KMS-11 (cell line): ENCODE data around the gene MRRF.

Experiments
- H2AFZ ChIP-seq: fragments of 200-600 bp; sonication (generic); 2 replicates; pipeline ENCODE4 v1.6.1; 2016; ENCODE audit warnings: antibody characterized with exemption, mixed run types, low read depth
- H3K27ac ChIP-seq: fragments of 200-600 bp; sonication (generic); 2 replicates; pipeline ENCODE4 v1.6.1; 2016; ENCODE audit warnings: mild to moderate bottlenecking, mixed run types
- H3K27me3 ChIP-seq: fragments of 200-600 bp; sonication (generic); 2 replicates; pipeline ENCODE4 v1.6.1; 2017; ENCODE audit warnings: mild to moderate bottlenecking, low read depth, mixed run types, moderate library complexity; ENCODE audit not compliant: insufficient read depth
- H3K36me3 ChIP-seq: fragments of 200-600 bp; sonication (generic); 2 replicates; pipeline ENCODE4 v1.6.1; 2017; ENCODE audit warnings: mild to moderate bottlenecking, mixed run types; ENCODE audit not compliant: insufficient read depth
- H3K4me1 ChIP-seq: fragments of 200-600 bp; sonication (generic); 2 replicates; pipeline ENCODE4 v1.6.1; 2016; ENCODE audit warnings: mild to moderate bottlenecking, low read depth, mixed run types; ENCODE audit not compliant: poor library complexity, severe bottlenecking
- H3K4me2 ChIP-seq: fragments of 200-600 bp; sonication (generic); 2 replicates; pipeline ENCODE4 v1.7.0; 2016; ENCODE audit warnings: mild to moderate bottlenecking, mixed run types
- H3K4me3 ChIP-seq: fragments of 200-600 bp; sonication (generic); IDR thresholded peaks from 2 replicates; pipeline ENCODE4 v1.6.1; 2017; ENCODE audit warnings: low read depth, low read length, mixed read lengths; ENCODE audit not compliant: insufficient read depth
- H3K79me2 ChIP-seq: fragments of 200-600 bp; sonication (generic); 2 replicates; pipeline ENCODE4 v1.6.1; 2016; ENCODE audit warnings: low read depth, mixed run types; ENCODE audit not compliant: insufficient read depth
- H3K9ac ChIP-seq: fragments of 200-600 bp; sonication (generic); 2 replicates; pipeline ENCODE4 v1.6.1; 2016; ENCODE audit warnings: mild to moderate bottlenecking, mixed run types
- H4K20me1 ChIP-seq: fragments of 200-600 bp; sonication (generic); 2 replicates; pipeline ENCODE4 v1.6.1; 2016; ENCODE audit warnings: mild to moderate bottlenecking, mixed run types; ENCODE audit not compliant: insufficient read depth
- CTCF ChIP-seq: fragments of 200-600 bp; sonication (generic); conservative IDR thresholded peaks from 2 replicates; pipeline ENCODE4 v1.6.1; 2017; ENCODE audit warnings: low read depth, mild to moderate bottlenecking, antibody characterized with exemption, low read length, moderate library complexity, mixed read lengths

MRRF gene

DNA sequence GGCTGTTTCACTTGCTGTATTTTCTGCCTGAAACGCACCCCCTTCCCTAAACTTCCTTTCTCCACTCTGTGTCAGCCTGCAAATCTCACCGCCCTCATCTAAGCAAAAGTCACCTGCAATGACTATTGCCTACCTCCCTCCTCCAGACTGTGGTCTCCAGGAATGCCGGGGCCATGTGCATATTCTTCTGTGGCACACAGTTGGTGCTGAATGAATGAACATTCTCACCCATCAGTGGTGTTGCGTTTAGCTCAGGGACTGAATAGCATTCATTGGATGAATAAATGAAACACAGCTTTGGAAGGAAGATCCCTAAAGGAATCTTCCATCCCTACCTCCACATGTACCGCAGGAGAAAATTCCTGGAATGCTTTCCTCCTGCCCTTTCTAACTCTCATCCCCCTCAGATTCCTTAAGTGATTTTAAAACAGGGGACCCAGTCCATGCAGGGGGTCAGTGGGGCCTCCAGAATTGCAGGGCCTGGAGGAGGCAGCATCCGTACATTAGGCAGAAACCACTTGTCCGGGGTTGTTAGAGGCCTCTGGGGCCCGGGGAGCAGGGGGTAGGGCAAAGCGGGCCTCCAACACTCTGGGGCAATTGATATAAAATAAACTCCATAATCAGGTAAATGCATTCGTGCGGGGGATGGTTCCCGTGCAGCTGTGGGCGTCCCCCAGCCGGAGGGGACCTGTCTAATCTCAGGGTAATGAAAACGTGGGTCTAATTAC is 77.8 kb downstream of the MRRF start:
- no peaks in the 10 kb centered on the region for H3K27me3 ChIP-seq
- H3K4me3 ChIP-seq, result no peak overlapping the region
- no peaks in the 10 kb centered on the region for H3K4me1 ChIP-seq
- TF ChIP-seq CTCF, result no peak
- no peaks in the 10 kb centered on the region for H3K36me3 ChIP-seq
- no peak overlapping the region for H3K27ac ChIP-seq
- H3K79me2 ChIP-seq, result no peaks in the 10 kb centered on the region
- H4K20me1 ChIP-seq, result no peaks in the 10 kb centered on the region
- no peak overlapping the region for H3K9ac ChIP-seq
- no peak overlapping the region for H2AFZ ChIP-seq
- no peak overlapping the region for H3K4me2 ChIP-seq

DNA sequence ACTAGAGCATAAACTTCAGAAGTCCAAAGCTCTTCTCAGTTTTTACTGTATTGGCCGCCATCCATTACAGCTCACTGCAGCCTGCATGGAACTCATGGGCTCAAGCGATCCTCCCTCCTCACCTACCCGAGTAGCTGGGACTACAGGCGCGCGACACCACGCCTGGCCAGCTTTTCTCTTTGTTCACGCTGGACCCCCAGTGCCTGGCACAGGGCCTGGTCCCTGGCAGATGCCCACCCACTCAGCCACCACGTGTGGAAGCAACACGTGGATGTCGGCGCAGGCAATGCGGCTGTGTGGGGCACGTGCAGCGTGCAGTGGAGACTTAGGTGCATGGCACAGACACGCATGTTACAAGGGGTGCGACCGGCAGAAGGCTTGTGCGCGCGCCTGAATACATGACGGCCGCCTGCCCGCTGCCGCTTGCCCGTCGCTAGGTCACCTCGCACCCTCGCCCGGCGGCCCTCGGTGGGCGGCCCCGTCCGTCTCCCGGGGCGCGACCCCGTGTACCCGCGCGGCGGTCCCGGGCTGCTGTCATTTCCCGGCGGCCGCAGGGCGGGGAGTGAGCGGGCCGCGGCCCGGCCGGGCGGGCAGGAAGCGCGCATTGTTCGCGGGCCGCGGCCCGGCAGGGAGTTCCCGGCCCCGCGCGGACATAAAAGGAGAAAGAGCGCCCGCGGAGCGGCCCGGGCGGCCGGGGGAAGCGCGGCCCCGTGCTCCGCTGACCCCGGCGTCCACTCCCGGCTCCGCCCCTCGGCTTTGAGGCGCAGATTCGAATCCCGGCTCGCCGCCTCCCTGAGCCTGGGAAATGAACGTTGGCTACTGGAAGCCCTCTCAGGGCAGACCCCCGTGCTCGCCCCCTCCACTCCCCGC is 82.0 kb downstream of the MRRF start:
- Histone ChIP-seq H3K4me2 (no peak overlapping the region), H3K27me3 (no peaks in the 10 kb centered on the region; the same call in 1 of the 2 replicates), H4K20me1 (no peaks in the 10 kb centered on the region), H2AFZ (peak overlapping the region; percentile 44; the same call in 1 of the 2 replicates), H3K36me3 (no peaks in the 10 kb centered on the region), H3K27ac (no peak overlapping the region), H3K4me1 (no peaks in the 10 kb centered on the region), H3K4me3 (no peak overlapping the region), H3K9ac (no peak overlapping the region), H3K79me2 (no peaks in the 10 kb centered on the region)
- no peak for TF ChIP-seq CTCF

GRCh38 chr9:122347348-122348287 is 82.9 kb downstream of the MRRF start:
- Histone ChIP-seq H3K79me2 (no peaks in the 10 kb centered on the region), H3K4me2 (no peak overlapping the region), H3K27ac (no peak overlapping the region), H2AFZ (peak overlapping the region; percentile 44; the same call in 1 of the 2 replicates), H3K36me3 (no peaks in the 10 kb centered on the region), H4K20me1 (no peaks in the 10 kb centered on the region), H3K9ac (no peak overlapping the region), H3K27me3 (no peaks in the 10 kb centered on the region; the same call in 1 of the 2 replicates), H3K4me1 (no peaks in the 10 kb centered on the region), H3K4me3 (no peak overlapping the region)
- TF ChIP-seq CTCF, result no peak

- no peak for TF ChIP-seq CTCF
- Histone ChIP-seq H3K27me3 (no peaks in the 10 kb centered on the region; the same call in 1 of the 2 replicates), H3K27ac (no peak overlapping the region), H3K4me3 (no peak overlapping the region), H3K9ac (no peak overlapping the region), H3K36me3 (no peaks in the 10 kb centered on the region), H3K4me2 (no peak overlapping the region), H3K4me1 (no peaks in the 10 kb centered on the region), H4K20me1 (no peaks in the 10 kb centered on the region), H3K79me2 (no peaks in the 10 kb centered on the region), H2AFZ (no peak overlapping the region)
Measured at GRCh38 chr9:122348288-122348777, 83.7 kb downstream of the MRRF start.
